Brain microvascular endothelial cell (primary cell): ENCODE data around the gene MYO1C.

Experiments used
- DNase-seq: peaks from one replicate; pipeline ENCODE4 v3.0.0-alpha.2; 2020
- H3K27ac ChIP-seq: fragments of 250-450 bp; sonication (Bioruptor Pico); 2 replicates; pipeline ENCODE4 v1.5.1; 2020; ENCODE audit warnings: mild to moderate bottlenecking, moderate library complexity
- H3K27me3 ChIP-seq: fragments of 250-450 bp; sonication (Bioruptor Pico); replicated peaks from 2 replicates; pipeline ENCODE4 v1.5.1; 2020; ENCODE audit warnings: mild to moderate bottlenecking
- H3K36me3 ChIP-seq: fragments of 250-450 bp; sonication (Bioruptor Pico); replicated peaks from 2 replicates; pipeline ENCODE4 v1.5.1; 2020; ENCODE audit warnings: mild to moderate bottlenecking
- H3K4me3 ChIP-seq: 2 replicates; pipeline ENCODE4 v1.5.1; 2011; ENCODE audit warnings: low read depth, mild to moderate bottlenecking, control low read depth, low read length, moderate library complexity
- CTCF ChIP-seq: IDR thresholded peaks from 2 replicates; pipeline ENCODE4 v1.5.1; 2011; ENCODE audit warnings: low read depth, mild to moderate bottlenecking, moderate library complexity, low read length, control low read depth, inconsistent platforms; ENCODE audit errors: missing control alignments
- in situ Hi-C: cut with HindIII; loops from 2 replicates; pipeline ENCODE4 v1.10.0; 2017; ENCODE audit warnings: low sequenced_read_pairs, low pct_ligation_motif_present

MYO1C gene

GRCh38 chr17:1484676-1485422, 7.6 kb downstream of the MYO1C start:
- DNase-seq = no peak
- in situ Hi-C loops = no loop called here
- Histone ChIP-seq H3K36me3 (peaks cover 22% of the 10 kb centered on the region), H3K4me3 (peak overlapping the region; percentile 59), H3K27ac (peak overlapping the region; percentile 44), H3K27me3 (no peaks in the 10 kb centered on the region)
- TF ChIP-seq CTCF = peak; percentile 42

- Histone ChIP-seq H3K27me3 (no peaks in the 10 kb centered on the region), H3K27ac (no peak overlapping the region), H3K4me3 (no peak overlapping the region), H3K36me3 (peaks cover 24% of the 10 kb centered on the region)
- TF ChIP-seq CTCF = no peak
- in situ Hi-C loops = no loop called here
- DNase-seq = no peak
These were observed 8.4 kb downstream of the MYO1C start for GRCh38 chr17:1484060-1484535.

DNA sequence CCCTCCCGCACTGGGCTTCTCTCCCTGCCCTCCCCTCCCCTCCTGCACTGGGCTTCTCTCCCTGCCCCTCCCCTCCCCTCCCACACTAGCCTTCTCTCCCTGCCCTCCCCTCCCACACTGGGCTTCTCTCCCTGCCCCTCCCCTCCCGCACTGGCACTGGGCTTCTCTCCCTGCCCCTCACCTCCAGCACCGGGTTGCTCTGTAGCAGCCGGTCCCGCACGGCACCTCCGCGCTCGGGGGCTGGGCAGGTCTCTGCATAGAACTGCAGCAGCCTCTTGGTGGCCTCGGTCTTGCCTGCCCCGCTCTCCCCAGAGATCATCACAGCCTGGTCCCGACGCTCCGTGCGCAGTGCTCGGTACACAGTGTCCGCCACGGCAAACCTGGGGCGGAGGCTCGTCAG, 9.8 kb downstream of the MYO1C start:
- no peak for DNase-seq
- Histone ChIP-seq H3K36me3 (peaks cover 38% of the 10 kb centered on the region), H3K4me3 (no peak overlapping the region), H3K27ac (no peak overlapping the region), H3K27me3 (no peaks in the 10 kb centered on the region)
- no peak for TF ChIP-seq CTCF
- in situ Hi-C loops = no loop called here

DNA sequence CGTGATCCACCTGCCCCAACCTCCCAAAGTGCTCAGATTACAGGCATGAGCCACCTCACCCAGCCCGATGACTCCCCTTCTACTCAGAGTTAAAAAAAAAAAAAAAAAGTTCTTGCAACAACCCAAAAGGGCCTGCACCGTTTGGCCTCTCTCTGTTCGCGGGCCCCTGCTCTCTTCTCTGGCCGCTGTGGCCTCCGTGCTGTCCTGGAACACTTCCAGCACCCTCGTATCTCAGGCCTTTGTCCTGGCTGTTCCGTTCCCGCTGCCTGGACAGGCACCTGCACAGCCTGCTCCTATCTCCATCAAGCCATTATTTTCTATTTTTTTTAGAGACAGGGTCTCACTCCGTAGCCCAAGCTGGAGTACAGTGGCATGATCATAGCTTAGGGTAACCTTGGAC, 10.8 kb downstream of the MYO1C start:
- no peak for DNase-seq
- in situ Hi-C loops = no loop called here
- H3K27ac ChIP-seq = no peak overlapping the region
- H3K36me3 ChIP-seq = peaks cover 48% of the 10 kb centered on the region
- H3K27me3 ChIP-seq = no peaks in the 10 kb centered on the region
- H3K4me3 ChIP-seq = no peak overlapping the region
- TF ChIP-seq CTCF = no peak

DNA sequence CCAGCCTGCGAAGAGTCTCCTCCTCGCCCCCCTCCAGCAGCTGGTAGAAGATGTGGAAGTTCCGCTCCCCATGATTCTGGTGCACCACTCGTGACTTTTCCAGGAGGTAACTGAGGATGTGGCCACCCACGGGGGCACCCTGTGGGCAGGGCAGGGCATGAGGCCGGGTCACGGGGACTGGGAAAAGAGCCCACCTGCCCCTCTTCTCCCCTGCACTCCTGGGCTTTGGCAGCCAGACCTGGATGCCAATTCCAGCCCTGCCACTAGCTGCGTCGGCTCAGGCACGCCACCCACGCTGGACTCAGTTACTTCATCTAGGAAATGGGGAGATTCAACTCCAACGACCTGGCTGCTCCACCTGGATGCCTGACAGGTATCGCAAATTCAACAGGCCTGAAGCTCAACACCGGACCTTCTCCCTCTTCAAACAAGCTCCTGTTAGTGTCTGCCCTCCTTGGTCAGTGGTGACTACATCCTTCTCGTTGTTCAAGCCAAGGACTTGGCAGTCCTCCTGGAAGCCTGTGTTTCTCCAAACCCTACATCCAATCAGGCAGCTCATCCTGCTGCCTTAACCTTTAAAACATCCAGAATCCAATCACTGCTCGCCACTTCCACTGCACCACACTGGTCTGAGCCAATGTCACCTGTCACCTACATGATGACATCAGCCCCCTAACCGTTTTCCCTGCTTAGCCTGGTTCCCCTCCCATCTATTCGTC, 11.6 kb downstream of the MYO1C start:
- Histone ChIP-seq H3K27ac (no peak overlapping the region), H3K4me3 (no peak overlapping the region), H3K27me3 (no peaks in the 10 kb centered on the region), H3K36me3 (peaks cover 48% of the 10 kb centered on the region)
- in situ Hi-C loops = no loop called here
- no peak for DNase-seq
- TF ChIP-seq CTCF = no peak

GRCh38 chr17:1478418-1478817, 14.1 kb downstream of the MYO1C start:
- in situ Hi-C loops = no loop called here
- no peaks in the 10 kb centered on the region for H3K27me3 ChIP-seq
- TF ChIP-seq CTCF = no peak
- no peak overlapping the region for H3K4me3 ChIP-seq
- no peak overlapping the region for H3K27ac ChIP-seq
- H3K36me3 ChIP-seq = peaks cover 58% of the 10 kb centered on the region
- no peak for DNase-seq
